Femur (tissue), 1 donor: ENCODE data around the gene C1orf226.

Experiments
- DNase-seq: peaks from one replicate; pipeline ENCODE4 v3.0.0-alpha.2; 2017

Gene C1orf226

DNA sequence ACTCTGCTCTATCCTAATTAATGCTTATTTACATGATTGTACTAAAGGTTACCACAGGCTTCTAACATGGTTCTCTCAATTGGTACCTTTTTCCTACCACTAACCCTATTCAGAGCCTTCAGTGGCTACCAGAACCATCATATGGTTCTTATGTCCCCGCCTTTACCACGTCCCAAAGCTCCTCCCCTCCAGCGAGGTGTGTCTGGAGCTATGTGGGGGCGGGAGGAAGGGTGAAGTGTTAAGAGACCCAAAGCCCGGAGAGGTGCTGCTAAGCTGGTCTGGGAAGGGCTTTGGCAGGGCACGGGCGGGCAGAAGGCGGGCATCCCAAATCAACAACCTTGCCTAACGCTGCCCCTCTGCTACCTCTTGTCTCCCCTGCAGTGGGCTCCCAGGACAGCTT, 14.9 kb upstream of the C1orf226 start:
- DNase-seq, result no peak

DNA sequence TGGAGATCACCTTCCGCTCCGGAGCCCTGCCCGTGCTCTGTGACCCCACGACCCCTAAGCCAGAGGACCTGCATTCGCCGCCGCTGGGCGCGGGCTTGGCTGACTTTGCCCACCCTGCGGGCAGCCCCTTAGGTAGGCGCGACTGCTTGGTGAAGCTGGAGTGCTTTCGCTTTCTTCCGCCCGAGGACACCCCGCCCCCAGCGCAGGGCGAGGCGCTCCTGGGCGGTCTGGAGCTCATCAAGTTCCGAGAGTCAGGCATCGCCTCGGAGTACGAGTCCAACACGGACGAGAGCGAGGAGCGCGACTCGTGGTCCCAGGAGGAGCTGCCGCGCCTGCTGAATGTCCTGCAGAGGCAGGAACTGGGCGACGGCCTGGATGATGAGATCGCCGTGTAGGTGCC, 14.5 kb upstream of the C1orf226 start:
- DNase-seq, result no peak

DNA sequence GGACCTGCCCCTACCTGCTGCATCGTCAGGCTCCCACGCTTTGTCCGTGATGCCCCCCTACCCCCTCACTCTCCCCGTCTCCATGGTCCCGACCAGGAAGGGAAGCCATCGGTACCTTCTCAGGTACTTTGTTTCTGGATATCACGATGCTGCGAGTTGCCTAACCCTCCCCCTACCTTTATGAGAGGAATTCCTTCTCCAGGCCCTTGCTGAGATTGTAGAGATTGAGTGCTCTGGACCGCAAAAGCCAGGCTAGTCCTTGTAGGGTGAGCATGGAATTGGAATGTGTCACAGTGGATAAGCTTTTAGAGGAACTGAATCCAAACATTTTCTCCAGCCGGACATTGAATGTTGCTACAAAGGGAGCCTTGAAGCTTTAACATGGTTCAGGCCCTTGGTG, 13.8 kb upstream of the C1orf226 start:
- no peak for DNase-seq

DNA sequence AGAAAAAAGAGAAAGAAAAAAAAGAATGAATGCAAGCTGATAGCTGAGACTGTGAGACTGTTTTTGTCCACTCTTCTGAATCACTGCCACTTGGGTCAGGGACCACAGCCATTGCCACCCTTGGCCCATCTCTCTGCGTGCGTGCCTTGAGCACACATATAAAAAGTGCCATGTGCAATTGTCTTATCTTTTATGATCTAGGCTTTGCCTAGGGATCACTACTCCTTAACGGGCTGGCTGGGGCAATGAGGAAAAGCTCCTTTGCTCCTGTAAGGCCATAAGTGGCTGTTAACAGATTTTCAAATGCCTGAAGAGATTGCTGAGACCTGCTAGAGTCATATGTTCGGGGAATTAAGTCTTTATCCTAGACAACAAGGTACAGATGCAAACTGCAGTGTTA, 13.1 kb upstream of the C1orf226 start:
- no peak for DNase-seq

DNA sequence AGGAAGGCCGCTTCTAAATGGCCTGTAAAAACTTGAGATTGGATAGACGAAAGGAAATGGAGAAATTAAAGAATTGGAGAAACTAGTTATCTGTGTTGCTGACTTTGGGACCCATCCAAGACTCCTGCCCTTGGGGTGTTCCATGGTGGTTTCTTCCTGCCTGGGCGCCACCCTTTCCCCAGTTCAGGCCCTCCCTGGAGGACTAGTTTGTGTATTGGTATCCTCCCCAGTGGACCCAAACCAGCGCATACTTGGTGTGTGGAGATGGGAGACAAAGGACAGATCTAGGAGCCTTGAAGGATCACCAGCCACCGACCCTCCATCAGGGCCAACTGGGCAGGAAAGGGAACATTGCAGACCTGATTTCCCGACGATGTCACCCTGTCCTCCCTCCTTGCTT, 12.0 kb upstream of the C1orf226 start:
- DNase-seq, result no peak

DNA sequence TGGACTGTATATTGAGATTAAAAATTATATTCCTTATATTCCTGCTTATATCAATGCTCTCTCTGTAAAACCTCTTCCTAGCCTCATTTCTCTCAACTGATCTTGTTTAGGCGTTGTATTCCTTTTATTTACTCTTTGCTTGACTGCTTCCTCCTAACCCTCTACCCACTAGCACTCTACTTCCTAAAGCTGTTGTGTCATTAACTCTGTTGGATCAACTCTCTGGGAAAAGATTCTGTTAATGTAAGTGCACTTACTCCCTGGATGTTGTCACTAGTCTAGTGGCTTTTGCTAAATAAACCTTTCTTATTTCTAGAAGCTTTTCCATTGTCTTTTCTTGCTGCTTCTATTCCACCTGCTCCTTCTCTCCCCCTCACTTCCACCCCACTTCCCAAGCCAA, 11.4 kb upstream of the C1orf226 start:
- DNase-seq, result no peak

DNA sequence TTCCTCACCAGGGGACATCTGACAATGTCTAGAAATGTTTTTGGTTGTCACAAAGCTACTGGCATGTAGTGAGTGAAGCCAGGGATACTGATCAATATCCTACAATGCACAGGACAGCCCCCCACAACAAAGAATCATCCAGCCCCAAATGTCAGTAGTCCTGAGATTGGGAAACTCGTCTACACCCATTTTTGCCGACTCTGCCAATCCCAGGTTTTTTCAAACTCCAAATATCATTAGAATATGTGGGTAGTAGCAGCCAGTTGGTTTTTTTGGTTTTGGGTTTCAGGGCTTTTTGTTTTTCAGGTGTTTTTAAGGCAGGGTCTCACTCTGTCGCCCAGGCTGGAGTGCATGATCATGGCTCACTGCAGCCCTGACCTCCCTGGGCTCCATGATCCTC, 10.8 kb upstream of the C1orf226 start:
- DNase-seq, result no peak

DNA sequence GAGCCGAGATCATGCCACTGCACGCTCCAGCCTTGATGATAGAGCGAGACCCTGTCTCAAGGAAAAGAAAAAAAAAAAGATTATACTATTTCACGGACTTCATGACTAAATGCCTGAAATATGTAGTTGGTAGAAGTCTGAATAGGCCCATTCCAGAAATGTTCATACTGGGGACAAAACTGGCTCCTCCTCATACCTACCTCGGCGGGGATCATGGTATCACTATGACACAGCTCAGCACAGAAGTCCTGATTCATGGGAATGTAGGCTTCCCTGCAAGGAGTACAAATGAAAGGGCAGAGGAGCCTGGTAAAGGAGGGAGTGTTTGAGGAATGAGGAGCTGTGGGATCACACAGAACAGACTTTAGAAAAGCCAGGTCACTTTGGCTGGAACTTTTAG, 9.9 kb upstream of the C1orf226 start:
- no peak for DNase-seq

DNA sequence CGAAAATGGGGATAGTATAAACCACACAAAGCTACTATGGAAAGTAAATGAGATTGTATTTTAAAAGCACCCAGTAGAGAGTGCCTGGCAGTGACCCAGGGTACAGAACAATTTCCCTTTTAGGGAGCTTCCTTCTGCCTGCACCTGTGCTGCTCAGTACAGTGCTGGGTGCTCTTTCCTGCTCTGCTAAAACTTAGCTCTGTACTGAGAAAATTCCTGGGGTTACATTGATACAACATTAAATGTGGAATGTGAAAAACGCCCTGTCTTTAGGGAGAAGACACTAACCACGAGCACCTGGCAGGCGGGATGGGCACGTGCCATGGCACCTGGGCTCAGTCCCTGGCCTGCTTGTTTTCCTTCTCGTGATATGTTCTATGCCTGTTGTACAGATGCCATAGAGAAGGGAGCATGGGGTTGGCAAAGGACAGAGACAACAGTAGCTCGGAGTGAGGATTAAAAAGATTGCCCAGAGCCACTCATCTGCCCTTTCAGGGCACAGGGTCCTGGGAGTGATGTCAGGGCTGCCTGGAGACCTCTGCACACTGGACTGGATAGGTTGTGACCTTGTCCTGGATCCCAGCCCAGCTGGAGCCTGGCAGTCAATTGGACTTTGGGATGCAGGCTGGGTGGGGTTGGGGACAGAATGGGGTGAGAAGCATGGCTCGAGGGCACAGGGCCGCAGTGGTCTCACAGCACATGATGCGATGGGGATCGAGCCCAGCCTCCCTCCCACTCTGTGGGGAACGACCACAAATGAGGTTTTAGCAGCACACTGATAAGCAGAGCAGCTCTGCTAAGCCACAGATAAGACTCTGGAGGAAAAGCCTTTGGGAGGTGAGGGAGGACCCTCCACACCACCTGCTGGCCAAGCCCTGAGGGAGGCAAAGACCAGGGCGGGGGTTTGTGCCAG, 9.1 kb upstream of the C1orf226 start:
- no peak for DNase-seq

DNA sequence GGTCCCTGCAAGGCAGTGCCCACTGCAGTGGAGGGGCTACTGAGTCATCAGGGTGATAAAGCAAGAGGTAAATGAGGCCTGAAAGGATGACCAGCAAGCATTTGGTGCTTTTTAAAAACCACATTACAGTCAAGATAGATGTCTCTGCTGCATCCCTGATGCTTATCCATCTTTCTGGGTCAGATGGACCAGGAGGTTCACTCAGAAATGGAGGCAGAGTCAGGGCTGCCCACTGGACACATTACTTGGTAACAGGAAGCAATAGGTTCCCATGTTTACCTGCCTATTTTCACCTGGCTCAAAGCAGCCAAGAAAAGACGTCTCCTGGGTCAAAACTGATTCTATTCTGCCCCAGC, 8.5 kb upstream of the C1orf226 start:
- DNase-seq, result no peak

DNA sequence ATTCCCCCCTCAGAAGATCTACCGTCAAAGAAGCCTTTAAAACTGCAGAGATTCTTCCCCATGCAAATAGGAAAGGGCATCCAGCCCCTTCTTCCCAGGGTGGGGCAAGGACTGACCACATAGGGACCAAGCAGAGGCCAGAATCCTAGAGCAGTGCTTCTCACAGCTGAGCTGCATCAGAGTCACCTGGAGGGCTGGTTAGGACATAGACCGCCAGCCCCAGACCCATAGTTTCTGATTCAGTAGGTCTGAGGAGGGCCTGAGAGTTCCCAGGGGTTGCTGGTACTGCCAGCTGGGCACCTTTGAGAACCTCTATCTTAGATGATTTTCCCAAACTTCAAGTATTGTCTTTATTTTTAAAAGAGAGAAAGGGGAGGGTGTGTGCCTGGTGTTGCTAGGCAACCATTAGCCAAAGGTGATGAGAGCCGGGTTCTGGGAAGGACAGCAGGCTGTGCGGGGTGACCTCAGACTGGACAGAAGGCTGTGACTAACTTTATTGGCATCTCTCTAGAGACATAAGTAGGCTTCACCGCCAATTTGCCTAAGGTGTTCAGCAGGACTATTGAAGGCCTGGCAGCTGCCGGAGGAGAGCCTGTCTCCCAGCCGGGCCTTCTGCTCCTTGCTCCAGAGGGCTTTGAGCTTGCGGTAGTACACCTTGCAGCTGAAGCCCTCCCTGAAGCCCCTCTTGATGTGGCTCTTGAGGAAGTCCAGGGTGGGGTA, 7.8 kb upstream of the C1orf226 start:
- no peak for DNase-seq

DNA sequence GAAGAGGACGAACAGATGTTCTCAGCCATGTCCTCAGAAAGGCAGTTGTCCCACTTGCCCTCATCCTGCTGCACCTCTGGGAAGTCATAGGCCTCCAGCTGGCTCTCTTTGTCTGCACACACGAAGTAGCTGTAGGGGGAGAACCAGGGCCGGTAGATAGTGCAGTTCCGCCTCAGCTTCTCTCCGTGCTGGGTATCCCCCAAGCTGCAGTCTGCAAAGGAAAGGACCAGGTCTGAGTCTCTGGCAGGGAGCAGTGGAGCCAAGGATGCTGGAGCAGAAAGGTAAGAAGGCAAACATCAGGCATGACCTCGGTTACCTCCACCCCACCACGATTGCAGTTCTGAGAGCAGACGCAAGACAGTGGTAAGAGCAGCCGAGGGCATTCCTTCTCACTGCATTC, 7.1 kb upstream of the C1orf226 start:
- DNase-seq, result no peak

DNA sequence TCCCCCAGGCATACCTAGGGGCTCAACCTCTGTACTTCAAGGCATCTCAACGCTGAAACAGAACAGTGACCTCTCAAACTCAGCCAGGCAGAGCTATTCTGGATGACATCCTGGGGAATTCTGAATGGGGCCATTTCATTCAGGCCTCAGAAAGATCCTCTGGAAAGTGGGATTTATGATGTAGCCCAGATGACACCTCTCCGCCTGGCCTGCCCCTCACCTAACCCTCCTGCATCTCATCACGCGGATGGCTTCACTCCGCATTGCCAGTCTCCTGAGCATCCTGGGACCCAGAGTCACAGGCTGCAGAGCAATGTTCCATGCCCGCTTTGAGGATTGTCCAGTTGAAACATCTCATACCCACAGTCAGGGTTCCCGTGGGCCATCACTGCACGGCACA, 6.1 kb upstream of the C1orf226 start:
- DNase-seq, result no peak

DNA sequence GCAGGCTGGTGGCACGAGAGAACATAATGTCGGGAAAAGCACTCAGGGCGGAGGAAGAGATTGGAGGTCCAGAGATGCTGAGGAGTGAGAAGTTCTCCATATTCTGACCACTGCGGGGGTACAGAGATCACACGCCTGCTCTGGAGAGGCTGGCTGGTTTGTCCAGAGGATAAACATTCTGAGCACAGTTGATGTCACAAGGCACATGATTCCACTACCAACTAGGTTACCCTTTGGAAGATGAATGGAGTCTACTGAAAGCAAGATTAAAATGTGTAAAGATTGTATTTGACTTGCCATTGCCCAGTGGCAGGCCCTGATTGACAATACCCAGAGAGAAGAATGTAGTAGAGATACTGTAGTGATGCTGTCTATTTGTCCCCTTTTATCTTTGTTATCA, 4.8 kb upstream of the C1orf226 start, which contains the start of gene SPATA46:
Gene SPATA46, minus strand, starts transcription at position 164 of the 400 bp plus-strand sequence. Its CDS starts 64 bp downstream, at position 100.
- DNase-seq, result no peak

DNA sequence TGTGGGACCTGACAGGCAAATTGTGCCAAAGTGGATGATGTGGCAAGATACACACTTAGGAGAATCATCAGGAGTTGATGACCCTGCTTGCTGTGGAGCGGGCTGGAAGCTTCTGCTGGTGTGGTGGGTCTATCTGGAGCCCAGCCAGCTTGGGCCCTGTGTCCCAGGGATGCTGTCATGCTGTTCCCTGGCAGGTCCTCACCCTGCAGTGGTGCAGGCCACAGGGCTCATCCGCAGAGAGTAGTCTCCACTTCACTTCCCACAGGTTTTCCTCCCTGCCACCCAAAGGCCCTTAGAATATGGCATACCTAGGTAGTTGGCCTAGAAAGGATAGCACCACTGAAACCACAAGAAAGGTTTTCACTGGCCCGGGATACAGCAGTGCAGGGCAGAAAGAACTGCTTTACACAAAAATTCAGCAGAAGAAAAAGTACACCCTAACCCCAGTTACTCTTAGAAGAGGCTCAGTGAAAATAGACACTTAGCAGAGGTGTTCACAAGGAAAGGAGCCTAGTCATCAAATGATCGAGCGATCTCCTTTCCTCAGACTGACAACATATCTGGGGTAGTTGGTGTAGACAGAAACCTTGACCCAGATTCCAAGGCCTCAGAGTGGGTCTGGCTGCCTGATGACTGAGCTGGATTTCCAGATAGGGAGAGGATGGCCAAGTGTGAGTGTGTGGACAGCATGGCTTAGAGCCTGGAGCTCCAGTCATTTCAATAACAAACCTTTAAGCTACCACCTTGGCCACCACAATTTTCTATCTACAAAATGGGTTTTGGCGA, 1.3 kb upstream of the C1orf226 start:
- DNase-seq, result no peak

DNA sequence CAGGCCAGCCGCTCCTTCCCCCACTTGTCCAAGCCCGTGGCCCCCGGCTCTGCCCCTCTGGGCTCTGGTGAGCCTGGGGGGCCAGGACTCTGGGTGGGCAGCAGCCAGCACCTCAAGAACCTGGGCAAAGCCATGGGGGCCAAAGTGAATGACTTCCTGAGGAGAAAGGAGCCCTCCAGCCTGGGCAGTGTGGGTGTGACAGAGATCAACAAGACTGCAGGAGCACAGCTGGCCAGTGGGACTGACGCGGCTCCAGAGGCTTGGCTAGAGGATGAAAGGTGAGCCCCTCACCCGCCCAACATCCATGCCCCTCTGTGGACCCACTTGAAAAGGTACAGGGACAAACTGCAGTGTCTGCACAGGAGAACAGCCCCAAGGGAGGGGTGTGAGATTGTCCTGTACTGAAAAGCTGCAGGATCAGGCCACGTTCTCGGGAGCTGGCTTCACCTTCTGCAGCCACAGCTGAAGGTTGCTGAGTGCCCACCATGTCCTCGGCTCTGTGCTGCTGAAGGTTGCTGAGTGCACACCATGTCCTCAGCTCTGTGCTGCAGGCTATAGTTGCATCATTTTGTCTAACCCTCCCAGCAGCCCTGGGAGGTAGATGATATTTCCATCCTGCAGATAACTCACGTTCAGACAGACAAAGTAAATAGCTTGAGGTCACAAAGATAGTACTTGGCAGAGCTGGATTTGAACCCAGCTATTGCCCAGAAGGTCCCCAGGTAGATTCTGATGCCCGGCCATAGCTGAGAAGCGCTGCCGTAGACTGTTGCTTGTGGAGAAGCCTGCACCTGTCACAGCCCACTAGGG, 618 bp downstream of the C1orf226 start:
- DNase-seq, result peak; percentile 11

DNA sequence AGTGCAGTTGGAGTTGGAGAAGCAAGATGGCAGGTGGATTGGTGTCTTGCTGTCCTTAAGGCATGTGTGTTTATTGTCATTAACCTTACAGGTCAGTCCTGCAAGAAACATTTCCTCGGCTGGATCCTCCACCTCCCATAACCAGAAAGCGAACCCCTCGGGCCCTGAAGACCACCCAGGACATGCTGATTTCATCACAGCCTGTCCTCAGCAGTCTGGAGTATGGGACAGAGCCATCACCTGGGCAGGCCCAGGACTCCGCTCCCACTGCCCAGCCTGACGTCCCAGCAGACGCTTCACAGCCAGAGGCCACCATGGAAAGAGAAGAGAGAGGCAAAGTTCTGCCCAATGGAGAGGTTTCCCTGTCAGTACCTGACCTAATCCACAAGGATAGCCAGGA, 1.6 kb downstream of the C1orf226 start:
- no peak for DNase-seq

DNA sequence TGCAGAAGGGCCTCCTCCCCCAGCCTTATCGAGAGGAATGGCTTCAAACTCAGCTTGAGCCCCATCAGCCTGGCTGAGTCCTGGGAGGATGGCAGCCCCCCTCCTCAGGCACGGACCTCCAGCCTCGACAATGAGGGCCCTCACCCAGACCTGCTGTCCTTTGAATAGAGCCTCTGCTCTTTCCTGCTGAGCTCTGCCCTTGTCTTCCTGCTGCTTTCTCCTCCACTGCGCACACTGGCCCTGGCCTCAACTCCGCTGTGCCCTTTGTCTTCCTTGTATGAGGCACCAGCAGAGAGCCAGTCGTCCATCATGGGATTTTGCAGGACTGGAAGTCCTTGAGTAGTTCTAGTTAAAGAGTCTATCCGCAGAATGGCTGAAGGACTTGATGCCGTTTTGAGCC, 2.0 kb downstream of the C1orf226 start:
- no peak for DNase-seq

DNA sequence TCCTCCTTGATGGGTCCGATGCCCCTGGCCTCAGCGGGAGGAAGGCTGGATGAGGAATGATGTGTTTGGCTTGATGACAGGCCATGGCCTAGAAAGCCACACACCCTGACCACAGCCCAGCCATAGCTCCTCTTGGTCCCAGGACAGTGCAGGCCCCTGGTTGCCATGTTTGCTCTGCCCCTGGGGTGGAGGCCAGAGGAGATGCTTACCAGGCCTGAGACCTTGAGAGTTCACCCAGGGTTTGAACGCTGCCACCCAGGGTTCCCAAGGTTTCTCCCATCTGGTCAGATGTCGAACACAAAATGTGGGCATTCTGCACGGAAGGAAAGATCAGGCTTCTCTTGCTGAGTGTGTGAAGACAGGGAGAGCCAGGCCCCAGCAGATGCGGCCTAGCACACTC, 2.6 kb downstream of the C1orf226 start:
- DNase-seq, result no peak

DNA sequence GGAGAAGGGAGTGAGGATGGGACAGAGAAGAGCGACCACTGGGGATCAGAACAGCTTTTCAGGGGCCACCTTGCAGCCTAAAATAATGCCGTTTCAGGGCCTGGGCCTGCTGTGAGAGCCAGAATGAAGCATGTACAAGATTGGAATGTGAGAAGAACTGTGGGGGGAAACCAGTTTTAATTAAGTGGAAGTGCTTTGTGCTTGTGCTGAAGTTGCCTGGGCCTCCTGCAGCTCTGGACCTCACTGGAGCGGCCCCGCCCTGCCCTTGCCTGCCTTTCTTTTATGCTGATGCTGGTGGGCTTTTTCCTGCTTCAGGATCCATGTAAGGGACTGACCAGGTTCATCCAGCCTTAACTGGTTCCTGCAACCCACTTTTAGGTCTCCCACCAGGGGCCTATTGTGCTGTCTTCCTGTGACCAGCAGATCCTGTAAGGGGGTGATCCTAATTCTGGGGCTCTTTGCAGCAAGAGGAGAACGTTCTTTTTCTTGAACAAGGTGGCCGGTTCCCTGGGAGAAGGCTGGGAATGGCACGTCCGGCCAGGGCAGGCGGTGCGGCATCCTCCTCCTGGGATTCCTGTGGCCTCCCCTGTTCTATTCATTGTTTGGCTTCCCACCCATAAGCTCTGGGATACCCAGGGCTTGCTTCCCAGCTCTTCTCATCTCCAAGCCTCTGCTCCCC, 3.2 kb downstream of the C1orf226 start:
- DNase-seq, result no peak

DNA sequence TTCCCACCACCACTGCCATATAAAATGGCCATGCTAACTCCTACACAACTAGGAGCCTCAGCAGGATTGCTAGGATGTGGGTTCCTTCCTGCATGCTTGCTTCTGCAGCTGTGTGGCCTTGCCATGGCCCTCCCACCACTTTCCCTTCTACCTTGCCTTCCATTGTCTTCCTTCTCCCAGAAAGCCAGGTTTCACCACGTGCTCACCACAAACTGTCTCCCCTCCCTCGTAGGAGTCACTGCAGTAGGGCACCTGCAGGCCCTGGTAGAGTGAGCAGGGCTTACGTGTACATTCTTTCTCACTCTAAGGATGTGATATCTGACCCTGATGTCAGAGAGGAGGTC, 3.7 kb downstream of the C1orf226 start:
- DNase-seq, result no peak

DNA sequence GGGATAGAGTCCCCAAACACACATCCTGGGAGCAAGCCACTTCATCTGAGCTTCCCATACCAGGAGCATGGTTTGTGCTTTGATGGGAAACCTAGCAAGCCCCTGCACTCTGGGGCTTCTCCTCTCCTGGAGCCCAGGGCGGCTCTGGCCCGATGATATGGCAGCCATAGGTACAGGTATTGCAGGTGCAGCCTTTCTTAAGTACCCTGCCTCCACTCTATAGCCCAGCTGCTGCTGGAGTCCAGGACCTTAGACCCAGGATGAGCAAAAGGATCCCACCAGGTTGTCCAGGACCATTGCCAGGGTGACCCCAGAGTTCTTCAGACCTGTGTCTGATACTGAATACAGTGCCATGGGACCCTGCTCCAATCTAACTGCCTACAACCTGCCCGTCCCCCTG, 4.2 kb downstream of the C1orf226 start:
- DNase-seq, result no peak
